Astrocyte (in vitro differentiated cells and primary cell): Measurements from ENCODE around the gene MIPOL1. TPM values are rescaled to one million over a fixed set of nuclear protein-coding genes. Genes with fewer than 3 reads are reported as not detected.

Experiments used
- DNase-seq: peaks from one replicate; pipeline ENCODE4 v3.0.0-alpha.2; 2010; ENCODE audit warnings: low read depth
- FAIRE-seq: peaks from 2 replicates; lab custom pipeline; 2011; peaks lifted over from hg19 to GRCh38; lab: Jason Lieb, UNC
- H2AFZ ChIP-seq: 2 replicates; pipeline ENCODE4 v1.6.0; 2012; ENCODE audit warnings: low read depth, low read length, inconsistent platforms
- H3K27ac ChIP-seq: 2 replicates; pipeline ENCODE4 v1.5.1; 2011; ENCODE audit warnings: low read depth, low read length, inconsistent platforms
- H3K27me3 ChIP-seq: 2 replicates; pipeline ENCODE4 v1.6.0; 2011; ENCODE audit warnings: low read length, inconsistent platforms; ENCODE audit not compliant: insufficient read depth
- H3K36me3 ChIP-seq: 2 replicates; pipeline ENCODE4 v1.5.1; 2011; ENCODE audit warnings: low read length, inconsistent platforms; ENCODE audit not compliant: insufficient read depth
- H3K4me1 ChIP-seq: 2 replicates; pipeline ENCODE4 v1.5.1; 2011; ENCODE audit warnings: low read length, inconsistent platforms; ENCODE audit not compliant: insufficient read depth
- H3K4me2 ChIP-seq: 2 replicates; pipeline ENCODE4 v1.6.0; 2012; ENCODE audit warnings: low read length, inconsistent platforms
- H3K4me3 ChIP-seq: 2 replicates; pipeline ENCODE4 v1.5.1; 2011; ENCODE audit warnings: low read depth, mild to moderate bottlenecking, low read length, inconsistent platforms; ENCODE audit not compliant: insufficient read depth
- H3K79me2 ChIP-seq: 2 replicates; pipeline ENCODE4 v1.6.0; 2012; ENCODE audit warnings: mild to moderate bottlenecking, low read length, inconsistent platforms; ENCODE audit not compliant: insufficient read depth
- H3K9ac ChIP-seq: 2 replicates; pipeline ENCODE4 v1.6.0; 2012; ENCODE audit warnings: mild to moderate bottlenecking, low read length, inconsistent platforms
- H3K9me3 ChIP-seq: 2 replicates; pipeline ENCODE4 v1.5.1; 2012; ENCODE audit warnings: low read depth, mild to moderate bottlenecking, low read length, inconsistent platforms; ENCODE audit not compliant: insufficient read depth
- H4K20me1 ChIP-seq: 2 replicates; pipeline ENCODE4 v1.6.0; 2012; ENCODE audit warnings: low read length, inconsistent platforms; ENCODE audit not compliant: insufficient read depth
- H3K27ac Mint-ChIP-seq: one replicate; pipeline ENCODE4 v1.8.0; 2021; ENCODE audit warnings: mild to moderate bottlenecking, mixed read lengths; ENCODE audit not compliant: unreplicated experiment
- H3K27me3 Mint-ChIP-seq: one replicate; pipeline ENCODE4 v1.8.0; 2021; ENCODE audit warnings: low read depth, mixed read lengths; ENCODE audit not compliant: unreplicated experiment
- H3K36me3 Mint-ChIP-seq: one replicate; pipeline ENCODE4 v1.8.0; 2021; ENCODE audit warnings: low read depth, mixed read lengths; ENCODE audit not compliant: unreplicated experiment
- H3K4me1 Mint-ChIP-seq: one replicate; pipeline ENCODE4 v1.8.0; 2021; ENCODE audit warnings: low read depth, mixed read lengths; ENCODE audit not compliant: unreplicated experiment
- H3K4me3 Mint-ChIP-seq: one replicate; pipeline ENCODE4 v1.8.0; 2021; ENCODE audit warnings: mild to moderate bottlenecking, moderate library complexity, mixed read lengths; ENCODE audit not compliant: unreplicated experiment
- H3K9me3 Mint-ChIP-seq: one replicate; pipeline ENCODE4 v1.8.0; 2021; ENCODE audit warnings: mild to moderate bottlenecking, mixed read lengths; ENCODE audit not compliant: unreplicated experiment
- EZH2 ChIP-seq: IDR thresholded peaks from 2 replicates; pipeline ENCODE4 v1.6.1; 2012; ENCODE audit warnings: mild to moderate bottlenecking, low read length, inconsistent platforms; ENCODE audit not compliant: insufficient read depth
- total RNA-seq: library from RNA; stranded (reverse); gene quantifications from 2 replicates; pipeline ENCODE4 v1.2.1, GENCODE V29; 2021
- TF ChIP-seq, protein P1 (sequence below): IDR thresholded peaks from 2 replicates; pipeline ENCODE4 v1.5.1; 2011; ENCODE audit warnings: low read depth, mild to moderate bottlenecking, inconsistent platforms, low read length, moderate library complexity; ENCODE audit not compliant: insufficient read depth

The MIPOL1 gene
- total RNA-seq, 1 donor from 2014 or later = 15.7 TPM

DNA sequence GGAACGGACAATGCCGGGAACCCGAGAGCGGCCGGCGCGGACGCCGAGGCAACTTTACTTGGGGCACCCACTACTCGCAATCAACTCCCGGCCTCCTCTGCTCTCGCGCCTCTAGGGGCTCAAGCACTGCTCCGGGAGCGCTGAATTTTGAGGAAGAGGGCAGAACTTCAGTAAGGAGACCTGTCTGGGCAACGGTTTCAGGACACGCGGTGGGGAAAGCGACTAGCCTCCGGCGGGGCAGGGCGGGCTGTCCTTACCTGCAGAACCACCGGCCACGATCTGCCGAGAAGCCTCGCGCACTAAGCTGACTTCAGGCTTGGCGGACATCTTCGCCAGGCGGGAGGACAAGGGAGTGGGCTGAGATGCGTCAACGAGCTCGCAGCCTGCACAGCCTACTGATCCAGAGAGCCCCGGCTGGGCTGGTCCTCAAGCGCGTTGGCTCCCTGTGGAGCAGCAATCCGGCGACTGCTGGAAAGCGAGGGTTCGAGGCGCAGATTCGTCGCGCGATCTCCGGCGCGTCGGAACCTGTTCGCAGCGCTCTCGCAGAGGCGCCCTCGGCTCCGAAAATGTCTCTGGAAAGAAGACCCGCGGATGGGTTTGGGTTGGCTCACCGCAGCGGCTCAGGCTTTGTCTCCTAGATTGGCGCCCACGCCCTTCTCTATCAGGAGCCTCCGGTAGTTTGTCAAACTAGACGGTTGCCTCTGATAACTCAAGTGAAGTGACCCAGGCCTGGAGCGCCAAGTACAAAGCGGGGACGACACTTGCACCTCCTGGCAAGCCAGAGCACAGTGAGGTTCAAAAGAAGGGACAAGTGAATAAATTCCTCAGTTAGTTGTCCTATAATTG, 25.5 kb upstream of the MIPOL1 start, which contains the start of gene SLC25A21:
TSS of gene SLC25A21 (minus strand) at position 583 of the 846 bp plus-strand sequence.
- H3K4me1 Mint-ChIP-seq = peaks cover 4% of the 10 kb centered on the region
- FAIRE-seq (no peak), DNase-seq (peak; percentile 77)
- H3K4me3 ChIP-seq = peak within 1 kb of the TSS; percentile 72
- H3K4me1 ChIP-seq = no peaks in the 10 kb centered on the region
- no peaks in the 10 kb centered on the region for H4K20me1 ChIP-seq
- no peaks in the 10 kb centered on the region for H3K27me3 ChIP-seq
- peak within 1 kb of the TSS; percentile 84 for H3K9ac ChIP-seq
- no peaks in the 10 kb centered on the region for H3K9me3 ChIP-seq
- H3K79me2 ChIP-seq = no peaks in the 10 kb centered on the region
- no peaks in the 10 kb centered on the region for H3K36me3 ChIP-seq
- H3K27ac ChIP-seq = peak within 1 kb of the TSS; percentile 68
- TF ChIP-seq EZH2 = no peak
- TF ChIP-seq, protein P1, sequence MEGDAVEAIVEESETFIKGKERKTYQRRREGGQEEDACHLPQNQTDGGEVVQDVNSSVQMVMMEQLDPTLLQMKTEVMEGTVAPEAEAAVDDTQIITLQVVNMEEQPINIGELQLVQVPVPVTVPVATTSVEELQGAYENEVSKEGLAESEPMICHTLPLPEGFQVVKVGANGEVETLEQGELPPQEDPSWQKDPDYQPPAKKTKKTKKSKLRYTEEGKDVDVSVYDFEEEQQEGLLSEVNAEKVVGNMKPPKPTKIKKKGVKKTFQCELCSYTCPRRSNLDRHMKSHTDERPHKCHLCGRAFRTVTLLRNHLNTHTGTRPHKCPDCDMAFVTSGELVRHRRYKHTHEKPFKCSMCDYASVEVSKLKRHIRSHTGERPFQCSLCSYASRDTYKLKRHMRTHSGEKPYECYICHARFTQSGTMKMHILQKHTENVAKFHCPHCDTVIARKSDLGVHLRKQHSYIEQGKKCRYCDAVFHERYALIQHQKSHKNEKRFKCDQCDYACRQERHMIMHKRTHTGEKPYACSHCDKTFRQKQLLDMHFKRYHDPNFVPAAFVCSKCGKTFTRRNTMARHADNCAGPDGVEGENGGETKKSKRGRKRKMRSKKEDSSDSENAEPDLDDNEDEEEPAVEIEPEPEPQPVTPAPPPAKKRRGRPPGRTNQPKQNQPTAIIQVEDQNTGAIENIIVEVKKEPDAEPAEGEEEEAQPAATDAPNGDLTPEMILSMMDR = no peak
- H3K27me3 Mint-ChIP-seq = no peaks in the 10 kb centered on the region
- H3K27ac Mint-ChIP-seq = peak within 1 kb of the TSS; percentile 96
- H2AFZ ChIP-seq = peak within 1 kb of the TSS; percentile 95
- H3K4me2 ChIP-seq = peak within 1 kb of the TSS; percentile 92
- H3K36me3 Mint-ChIP-seq = no peaks in the 10 kb centered on the region
- peak within 1 kb of the TSS; percentile 96 for H3K4me3 Mint-ChIP-seq
- H3K9me3 Mint-ChIP-seq = no peaks in the 10 kb centered on the region

DNA sequence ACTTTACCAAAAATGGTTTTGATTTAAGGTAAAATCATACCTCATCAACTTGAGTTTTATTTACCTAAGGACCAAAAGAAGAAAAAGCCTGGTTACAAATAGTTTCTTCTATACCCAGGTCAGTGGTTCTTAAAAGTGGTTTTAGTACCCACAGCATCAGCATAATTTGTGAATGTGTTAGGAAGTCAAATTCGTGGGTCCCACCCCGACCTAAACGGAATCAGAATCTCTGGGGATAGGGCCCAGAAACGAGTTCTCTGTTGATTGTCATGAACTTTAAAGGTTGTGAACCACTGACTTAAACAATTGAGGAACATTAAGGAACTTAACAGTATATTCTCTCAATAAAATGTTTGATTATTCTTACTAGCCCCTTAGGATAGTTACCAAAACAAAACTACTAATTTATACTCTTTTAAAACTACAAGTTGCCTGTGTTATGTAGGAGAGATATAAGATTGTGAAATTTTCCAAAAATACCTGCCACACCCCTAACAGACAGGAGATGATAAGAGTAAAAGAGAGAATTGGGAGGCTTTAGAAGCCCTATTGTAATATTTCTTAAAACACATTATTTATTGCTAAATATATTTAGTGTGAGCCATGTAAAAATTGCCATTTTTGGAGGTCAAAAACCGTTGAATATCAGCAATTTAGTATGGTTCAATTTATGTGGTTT, 24.7 kb upstream of the MIPOL1 start:
- Mint-ChIP-seq H3K9me3 (no peaks in the 10 kb centered on the region), H3K36me3 (no peaks in the 10 kb centered on the region), H3K27ac (peak overlapping the region; percentile 96), H3K27me3 (no peaks in the 10 kb centered on the region), H3K4me1 (peaks cover 4% of the 10 kb centered on the region), H3K4me3 (peak overlapping the region; percentile 96)
- TF ChIP-seq, protein P1 = no peak
- TF ChIP-seq EZH2 = no peak
- H4K20me1 ChIP-seq = no peaks in the 10 kb centered on the region
- H3K79me2 ChIP-seq = no peaks in the 10 kb centered on the region
- peak overlapping the region; percentile 95 for H2AFZ ChIP-seq
- no peaks in the 10 kb centered on the region for H3K4me1 ChIP-seq
- no peak for FAIRE-seq
- peak overlapping the region; percentile 84 for H3K9ac ChIP-seq
- no peak for DNase-seq
- H3K9me3 ChIP-seq = no peaks in the 10 kb centered on the region
- H3K4me2 ChIP-seq = peak overlapping the region; percentile 92
- peak overlapping the region; percentile 72 for H3K4me3 ChIP-seq
- no peak overlapping the region for H3K27ac ChIP-seq
- H3K27me3 ChIP-seq = no peaks in the 10 kb centered on the region
- H3K36me3 ChIP-seq = no peaks in the 10 kb centered on the region
